Activated CD4-positive, alpha-beta T cell treated with anti-CD3 and anti-CD28 coated beads, Interleukin-2, amount 50 U/mL, for 1 hour (primary cell): ENCODE data around the gene MARK3.
"Not testable (repeated sequence)": the region's sequence is repeated elsewhere in the genome, so short reads cannot be mapped to it uniquely, and the experiment has no call there.

ENCODE experiments used
- DNase-seq: peaks from one replicate; pipeline ENCODE4 v3.0.0-alpha.2; 2020

MARK3 gene

DNA sequence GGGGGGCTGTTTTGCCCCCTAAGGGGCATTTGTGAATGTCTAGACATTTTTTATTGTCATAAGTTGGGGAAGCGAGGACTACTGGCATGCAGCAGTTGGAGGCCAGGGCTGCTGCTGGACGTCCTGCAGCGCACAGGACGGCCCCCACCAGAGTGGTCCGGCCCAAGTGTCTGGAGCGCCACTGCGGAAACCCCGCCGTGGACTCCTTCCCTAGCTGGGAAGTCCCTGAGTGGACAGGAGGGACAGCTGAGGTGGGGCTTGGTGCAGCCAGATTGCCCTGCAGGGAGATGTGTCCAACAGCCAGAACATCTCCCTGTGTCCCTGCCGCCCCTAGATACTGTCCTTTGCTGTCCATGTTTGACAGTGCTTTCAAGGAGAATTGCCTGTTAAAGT lies 132.0 kb downstream of the MARK3 start:
- DNase-seq, result no peak

DNA sequence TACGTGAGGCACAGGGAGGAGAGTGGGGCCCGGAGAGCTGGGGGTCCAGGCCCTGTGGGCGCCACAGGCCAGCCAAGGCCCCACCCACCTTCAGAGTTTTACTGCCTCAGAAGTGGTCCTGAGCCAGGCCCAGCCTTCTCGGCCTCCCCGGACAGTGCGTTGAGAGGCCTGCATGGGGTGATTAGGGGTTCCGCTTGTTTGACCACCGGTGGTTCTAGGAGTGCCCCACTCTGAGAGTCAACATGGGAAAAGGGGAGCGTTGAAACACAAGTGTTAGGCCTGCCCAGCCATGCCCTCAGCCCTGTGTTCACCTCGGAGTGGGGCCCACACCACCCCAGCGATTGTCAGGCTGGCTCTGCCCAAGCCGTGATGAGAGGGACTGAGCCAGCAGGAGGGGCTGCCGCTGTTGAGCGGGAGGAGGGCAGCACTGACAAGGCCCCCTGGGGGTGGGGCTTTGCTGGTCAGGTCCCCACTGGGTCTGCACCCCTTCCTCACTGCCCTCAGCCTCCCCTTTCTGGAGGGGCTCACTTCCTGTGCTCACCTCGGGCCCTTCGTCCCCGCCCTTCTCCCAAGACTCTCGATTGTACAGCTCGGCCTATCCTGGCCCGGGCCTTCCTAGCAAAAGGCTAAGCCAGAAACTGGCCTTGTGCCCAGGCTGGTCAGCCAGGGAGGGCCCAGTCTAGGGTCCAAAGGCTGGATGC lies 132.7 kb downstream of the MARK3 start:
- DNase-seq, result no peak

DNA sequence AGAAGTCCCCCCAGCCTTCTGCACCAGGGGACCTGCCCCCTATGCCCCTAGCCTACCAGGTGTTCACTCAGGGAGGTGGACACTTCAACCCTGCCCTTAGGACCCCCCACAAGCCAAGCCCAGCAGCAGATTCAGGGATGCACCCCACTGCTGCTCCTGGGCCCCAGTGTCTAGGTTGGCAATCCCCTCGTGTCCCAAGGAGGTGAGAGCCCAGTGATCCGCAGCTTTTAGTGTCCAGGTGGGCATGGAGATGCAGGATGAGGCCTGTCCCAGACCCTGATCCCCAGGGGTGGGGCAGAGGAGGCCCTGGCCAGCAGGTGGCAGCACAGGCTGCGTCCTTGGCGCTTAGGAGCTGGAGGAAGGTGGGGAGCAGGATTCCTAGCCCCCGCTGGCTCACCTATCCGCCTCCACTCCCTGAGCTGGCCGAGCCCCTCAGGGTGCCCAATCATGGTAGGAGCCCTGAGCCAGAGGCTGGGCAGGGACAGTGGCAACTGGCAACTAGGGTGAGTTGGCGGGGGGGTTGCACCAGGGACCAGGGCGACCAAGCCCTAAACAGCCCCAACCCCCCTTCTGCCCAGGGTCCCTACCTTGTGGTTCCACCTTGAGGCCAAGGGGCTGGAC lies 133.3 kb downstream of the MARK3 start:
- DNase-seq, result peak; percentile 58

DNA sequence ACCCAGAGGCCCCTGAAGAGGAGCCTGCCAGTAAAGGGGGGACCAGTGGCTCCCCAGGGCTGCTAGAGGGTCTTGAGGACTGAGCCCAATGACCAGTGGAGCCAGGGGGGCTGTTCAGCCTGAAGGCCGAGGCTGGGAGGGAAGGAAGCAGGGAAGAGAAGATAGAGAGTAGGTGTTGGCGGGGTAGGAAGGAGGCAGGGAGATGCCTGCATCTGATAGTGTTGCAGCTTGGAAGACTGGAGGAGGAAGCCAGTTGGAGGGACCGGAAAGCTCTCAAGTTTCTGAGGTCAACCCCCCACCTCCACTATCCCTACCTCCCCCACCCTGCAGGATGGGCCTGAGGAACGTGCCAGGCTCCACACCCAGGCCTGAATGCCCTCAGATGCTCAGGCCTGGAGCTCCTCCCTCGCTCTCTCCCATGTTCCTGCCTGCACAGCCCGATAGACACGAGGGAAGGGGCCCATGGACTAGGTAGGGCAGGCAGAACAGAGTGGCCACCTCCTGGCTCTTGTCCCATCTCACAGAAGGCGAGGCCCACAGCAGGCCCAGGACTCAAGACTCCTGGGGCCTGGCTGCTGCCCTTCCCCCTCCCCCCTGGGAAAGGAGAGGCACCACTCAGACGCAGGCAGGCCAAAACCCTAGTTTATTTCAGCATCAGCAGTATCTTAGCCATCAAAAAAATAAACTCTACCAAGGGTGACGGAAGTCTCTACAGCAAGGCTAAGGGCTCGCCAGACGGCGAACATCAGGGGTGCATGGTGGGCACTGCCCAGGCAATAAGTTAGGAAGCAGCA lies 134.0 kb downstream of the MARK3 start:
- DNase-seq, result no peak

DNA sequence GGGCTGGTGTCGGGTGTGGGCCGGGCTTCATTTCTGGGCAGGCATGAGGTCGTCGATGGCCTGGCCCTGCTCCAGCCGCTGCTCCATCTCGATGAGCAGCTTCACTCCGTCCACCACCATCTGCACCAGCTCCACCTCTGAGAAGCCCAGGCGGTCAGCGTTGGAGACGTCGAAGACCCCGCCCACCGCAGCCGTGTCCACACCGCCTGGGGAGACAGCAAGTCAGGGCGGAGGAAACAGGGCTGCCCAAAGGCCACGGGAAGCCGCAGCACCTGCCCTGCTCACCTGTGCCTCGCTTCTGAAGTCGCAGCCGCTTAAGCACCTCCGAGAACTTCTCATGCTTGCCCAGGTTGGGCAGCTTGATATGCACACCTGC lies 134.6 kb downstream of the MARK3 start:
- no peak for DNase-seq

DNA sequence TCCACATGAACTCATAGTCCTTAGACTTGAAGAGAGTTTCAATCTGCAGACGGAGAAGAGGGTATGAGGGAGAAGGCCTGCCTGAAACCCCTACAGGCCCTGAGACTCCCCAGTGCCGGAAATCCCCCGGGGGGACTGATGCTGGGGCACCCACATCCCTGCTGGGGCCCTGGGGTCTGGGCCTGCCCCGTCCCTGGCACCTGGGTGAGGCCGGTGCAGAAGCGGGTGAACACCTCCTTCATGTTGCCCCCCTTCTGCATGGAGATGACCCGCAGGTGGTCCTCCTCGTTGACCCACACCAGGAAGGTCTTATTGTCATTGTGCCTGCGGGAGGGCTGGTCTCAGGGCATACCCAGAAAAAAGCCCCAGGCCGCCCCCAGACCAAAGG lies 135.0 kb downstream of the MARK3 start:
- no peak for DNase-seq

GRCh38 chr14:103520657-103521437 lies 135.6 kb downstream of the MARK3 start:
- peak; percentile 65 for DNase-seq

- no peak for DNase-seq
Measured at GRCh38 chr14:103521438-103521950, 136.3 kb downstream of the MARK3 start.

DNA sequence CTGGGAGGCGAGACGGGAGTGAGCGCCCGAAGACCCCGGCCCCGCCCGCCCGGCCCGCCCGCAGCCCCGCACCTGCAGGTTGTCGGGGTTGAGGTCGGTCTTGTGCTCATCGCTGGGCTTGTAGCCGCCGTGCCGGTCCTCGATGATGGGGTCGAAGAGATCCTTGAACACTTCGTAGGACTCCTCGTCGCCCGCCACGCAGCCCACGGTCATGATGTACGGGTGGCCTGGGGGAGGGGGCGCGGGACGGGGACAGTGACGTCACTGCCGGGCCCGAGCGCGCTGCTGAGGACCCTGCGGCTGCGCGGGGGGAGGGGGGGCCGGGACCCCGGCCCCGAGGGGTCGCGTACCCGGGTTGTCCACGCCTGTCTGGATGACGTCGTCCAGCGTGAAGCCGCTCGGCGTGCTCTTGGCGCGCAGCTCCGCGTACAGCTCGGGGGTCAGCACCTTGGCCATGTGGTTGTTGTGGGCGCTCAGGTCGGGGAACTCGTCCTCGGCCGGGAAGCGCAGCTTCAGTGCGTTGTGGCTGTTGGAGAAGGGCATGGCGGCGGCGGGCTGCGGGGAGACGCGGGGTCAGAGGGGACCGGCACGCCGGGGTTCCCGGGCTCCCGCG lies 136.8 kb downstream of the MARK3 start:
- DNase-seq, result no peak

DNA sequence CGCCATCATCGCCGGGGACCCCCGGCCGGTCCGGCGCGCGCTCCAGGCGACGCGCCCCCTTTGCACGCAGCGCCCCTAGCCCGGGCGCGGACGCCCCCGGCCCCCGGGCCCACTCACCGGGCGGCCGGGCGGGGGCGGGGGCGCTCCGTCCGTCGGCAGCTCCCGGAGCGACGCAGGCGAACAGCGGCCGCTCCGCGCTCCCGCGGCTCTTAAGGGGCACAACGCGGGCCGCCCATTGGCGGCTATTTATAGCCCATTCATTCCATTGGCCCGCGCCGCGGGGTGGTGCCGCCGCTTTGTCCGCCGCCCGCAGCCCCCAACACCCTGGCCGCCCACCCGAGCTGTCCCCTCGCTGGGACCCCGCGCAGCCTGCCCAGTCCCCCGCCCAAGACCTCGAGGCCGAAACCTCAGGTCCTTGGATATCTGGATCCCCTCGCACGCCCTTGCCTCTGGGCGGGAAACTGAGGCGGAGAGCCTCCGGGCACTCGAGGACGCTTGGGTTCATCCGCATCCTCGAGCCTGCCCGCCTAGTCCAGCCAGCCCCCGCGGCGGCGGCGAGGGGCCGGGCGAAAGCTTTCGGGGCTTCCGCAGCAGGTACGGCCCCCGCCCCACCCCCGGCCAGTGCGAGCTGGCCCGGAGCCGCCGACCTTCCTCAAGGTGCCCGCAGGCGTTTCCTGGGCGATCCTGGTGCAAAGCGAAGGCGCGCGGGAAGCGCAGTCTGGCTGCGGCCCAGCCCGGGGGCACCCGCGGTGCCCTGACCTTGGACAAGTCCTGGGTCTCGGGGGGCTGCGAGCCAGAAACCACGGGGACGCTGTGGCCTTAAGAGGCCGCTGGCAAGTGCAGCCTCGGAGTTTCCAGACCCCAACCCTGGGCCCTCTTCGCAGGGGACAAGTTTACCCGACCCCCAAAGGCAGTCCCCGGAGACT lies 137.7 kb downstream of the MARK3 start, which contains the start of gene CKB:
Gene CKB, minus strand, starts transcription at position 182 of the 926 bp plus-strand sequence. CDS start 337 bp downstream, outside the sequence.
- DNase-seq, result no peak

DNA sequence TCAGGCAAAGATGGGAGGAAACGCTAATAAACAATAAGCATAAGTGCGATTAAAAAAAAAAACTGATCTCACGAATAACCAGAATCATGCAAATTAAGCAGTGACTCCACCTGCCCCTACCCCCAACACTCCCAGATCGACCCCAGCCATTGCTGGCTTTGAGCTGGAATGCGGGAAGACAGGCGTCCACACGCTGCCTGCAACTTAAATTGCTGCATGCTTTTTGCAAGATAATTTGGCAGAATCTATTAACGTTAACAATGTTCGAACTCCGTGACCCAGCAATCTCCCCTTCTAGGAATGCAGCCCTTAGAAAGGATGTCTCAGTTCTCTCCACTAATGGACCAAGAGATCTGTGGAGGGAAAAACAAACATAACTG lies 138.3 kb downstream of the MARK3 start:
- DNase-seq, result no peak

- DNase-seq, result no peak
Measured at GRCh38 chr14:103524002-103524935, 139.1 kb downstream of the MARK3 start.

DNA sequence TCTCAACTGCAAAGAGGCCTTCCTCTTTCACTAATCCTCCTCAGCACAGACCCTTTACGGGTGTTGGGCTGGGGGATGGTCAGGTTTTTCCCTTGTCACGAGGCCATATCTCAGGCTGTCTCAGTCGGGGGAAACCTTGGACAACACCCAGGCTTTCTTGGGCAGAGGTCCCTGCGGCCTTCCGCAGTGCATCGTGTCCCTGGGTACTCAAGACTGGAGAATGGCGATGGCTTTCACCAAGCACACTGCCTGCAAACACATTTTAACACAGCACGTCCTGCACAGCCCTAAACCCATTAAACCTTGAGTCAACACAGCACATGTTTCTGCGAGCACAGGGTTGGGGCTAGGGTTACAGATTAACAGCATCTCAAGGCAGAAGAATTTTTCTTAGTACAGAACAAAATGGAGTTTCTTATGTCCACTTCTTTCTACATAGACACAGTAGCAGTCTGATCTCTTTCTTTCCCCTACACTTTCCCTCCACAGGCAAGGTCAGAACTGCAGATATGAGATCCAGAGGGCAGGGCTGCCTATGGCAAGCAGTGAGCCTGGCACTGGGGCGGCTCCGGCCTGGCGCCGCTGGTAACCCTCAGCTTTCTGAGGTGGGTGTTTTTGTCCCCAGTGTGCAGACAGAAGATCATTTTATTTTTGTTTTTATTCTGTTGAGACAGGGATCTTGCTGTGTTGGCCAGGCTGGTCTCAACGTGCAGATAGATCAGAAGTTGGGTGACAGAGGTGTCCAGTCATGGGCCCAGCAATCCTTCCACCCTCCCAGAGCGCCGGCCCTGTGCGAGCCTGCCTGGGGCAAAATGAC lies 140.4 kb downstream of the MARK3 start:
- not testable (repeated sequence) for DNase-seq

GRCh38 chr14:103526247-103526913 lies 141.2 kb downstream of the MARK3 start:
- DNase-seq, result no peak

GRCh38 chr14:103526914-103527248 lies 141.7 kb downstream of the MARK3 start:
- DNase-seq, result no peak

- DNase-seq, result no peak
Measured at GRCh38 chr14:103527408-103528145, 142.4 kb downstream of the MARK3 start.

DNA sequence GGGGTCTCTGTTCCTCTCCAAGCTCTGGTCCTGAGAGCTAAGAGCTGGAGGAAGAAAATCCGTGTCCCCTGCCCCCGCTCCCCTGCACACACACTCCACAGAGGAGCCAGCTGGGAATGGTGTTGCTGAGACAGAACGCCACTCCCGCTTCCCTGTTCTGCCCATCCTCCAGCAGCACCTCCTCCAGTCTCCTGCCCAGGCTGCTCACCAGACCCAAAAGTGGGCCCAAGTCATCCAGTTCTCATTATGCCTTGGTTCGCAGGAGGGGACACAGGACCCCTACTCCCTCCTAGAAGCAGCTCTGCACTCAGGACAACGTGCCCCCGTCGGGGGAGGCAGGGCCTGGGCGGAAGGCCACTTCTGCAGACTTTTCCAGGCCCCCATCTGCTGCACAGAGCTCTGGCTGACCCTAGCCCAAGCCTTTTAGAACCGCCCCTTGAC lies 143.0 kb downstream of the MARK3 start:
- DNase-seq, result no peak
